WI38 (cell line): ENCODE results near the gene RGMB.

Experiments used
- H3K4me3 ChIP-seq: 2 replicates; pipeline ENCODE4 v1.5.1; 2011; ENCODE audit warnings: low read depth, mild to moderate bottlenecking, control low read depth, low read length
- TF ChIP-seq, protein P1 (sequence below): IDR thresholded peaks from 2 replicates; pipeline ENCODE4 v1.5.1; 2012; ENCODE audit warnings: low read depth, mild to moderate bottlenecking, control low read depth, low read length

Gene RGMB

DNA sequence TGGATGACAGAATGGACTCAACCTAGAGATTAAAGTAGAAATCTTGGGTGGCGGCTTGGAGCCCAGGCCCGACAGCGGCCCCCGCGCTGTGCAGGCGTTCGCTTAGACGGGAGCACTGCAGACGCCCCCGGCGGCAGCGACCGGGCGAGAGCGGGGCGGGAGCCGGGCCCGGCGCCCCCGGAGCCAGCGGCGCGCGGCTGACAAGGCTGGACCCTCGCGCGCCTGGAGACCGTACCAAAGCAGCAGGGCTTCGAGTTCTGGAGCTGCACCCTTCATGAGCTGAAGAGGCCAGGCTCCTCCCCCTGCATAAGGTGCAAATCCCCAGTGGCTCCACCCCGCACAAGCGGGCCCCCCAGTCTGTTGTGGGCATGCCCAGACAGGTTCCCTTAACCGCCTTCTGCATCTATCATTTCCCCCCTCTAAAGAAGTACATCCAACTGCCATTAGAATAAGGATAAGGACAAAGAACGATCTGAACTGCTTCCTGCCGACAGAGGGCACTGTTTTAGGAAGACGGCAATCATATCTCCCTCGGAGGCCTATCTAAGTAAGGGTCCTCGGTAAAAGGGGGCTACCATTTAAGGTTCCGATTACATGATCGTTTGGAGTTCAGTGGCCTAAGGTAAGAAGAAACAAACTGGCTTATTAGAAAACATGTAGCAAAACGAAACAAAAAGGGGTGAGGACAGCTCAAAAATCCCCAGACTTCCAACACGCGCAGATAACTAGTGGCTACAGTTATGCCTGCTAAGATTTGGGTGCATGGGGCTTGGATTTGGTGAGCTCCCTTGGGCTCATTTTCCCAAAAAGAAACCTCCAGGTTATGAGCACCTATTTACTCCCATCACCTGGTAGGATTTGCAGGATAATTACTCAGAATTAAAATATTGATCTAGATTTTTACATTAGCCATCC is 66.3 kb downstream of the RGMB start:
- peak overlapping the region; percentile 32 for H3K4me3 ChIP-seq
- TF ChIP-seq, protein P1, sequence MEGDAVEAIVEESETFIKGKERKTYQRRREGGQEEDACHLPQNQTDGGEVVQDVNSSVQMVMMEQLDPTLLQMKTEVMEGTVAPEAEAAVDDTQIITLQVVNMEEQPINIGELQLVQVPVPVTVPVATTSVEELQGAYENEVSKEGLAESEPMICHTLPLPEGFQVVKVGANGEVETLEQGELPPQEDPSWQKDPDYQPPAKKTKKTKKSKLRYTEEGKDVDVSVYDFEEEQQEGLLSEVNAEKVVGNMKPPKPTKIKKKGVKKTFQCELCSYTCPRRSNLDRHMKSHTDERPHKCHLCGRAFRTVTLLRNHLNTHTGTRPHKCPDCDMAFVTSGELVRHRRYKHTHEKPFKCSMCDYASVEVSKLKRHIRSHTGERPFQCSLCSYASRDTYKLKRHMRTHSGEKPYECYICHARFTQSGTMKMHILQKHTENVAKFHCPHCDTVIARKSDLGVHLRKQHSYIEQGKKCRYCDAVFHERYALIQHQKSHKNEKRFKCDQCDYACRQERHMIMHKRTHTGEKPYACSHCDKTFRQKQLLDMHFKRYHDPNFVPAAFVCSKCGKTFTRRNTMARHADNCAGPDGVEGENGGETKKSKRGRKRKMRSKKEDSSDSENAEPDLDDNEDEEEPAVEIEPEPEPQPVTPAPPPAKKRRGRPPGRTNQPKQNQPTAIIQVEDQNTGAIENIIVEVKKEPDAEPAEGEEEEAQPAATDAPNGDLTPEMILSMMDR, result peak; percentile 25; the same call in 1 of the 2 replicates

GRCh38 chr5:98840946-98841345 is 67.5 kb downstream of the RGMB start:
- TF ChIP-seq, protein P1, result no peak
- H3K4me3 ChIP-seq, result no peak overlapping the region

- TF ChIP-seq, protein P1, result no peak
- H3K4me3 ChIP-seq, result no peak overlapping the region
These were observed 70.0 kb downstream of the RGMB start for GRCh38 chr5:98843481-98843880.

GRCh38 chr5:98844865-98845264 is 71.4 kb downstream of the RGMB start:
- TF ChIP-seq, protein P1, result no peak
- no peak overlapping the region for H3K4me3 ChIP-seq

DNA sequence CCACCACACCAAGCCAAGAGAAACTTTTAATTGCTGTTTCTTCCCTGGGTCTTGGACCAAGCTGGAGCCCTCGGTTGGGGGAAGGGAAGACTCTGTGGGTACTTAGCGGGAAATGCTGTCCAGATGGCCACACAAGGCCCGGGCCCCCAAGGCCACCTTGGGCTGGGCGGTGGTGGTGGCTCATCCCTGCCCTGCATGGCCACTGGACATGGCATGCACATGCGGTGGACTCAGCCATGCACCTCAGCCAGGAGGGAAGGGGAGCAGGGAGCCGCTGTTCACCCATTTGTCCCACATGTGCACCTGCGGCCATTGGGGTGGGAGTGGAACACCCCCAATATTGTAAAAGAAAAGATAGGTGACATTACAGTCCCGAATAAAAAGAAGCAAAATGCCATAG is 72.4 kb downstream of the RGMB start:
- TF ChIP-seq, protein P1, result no peak
- no peak overlapping the region for H3K4me3 ChIP-seq
